Subcutaneous adipose tissue (tissue), 4 donors: ENCODE results near the gene SGMS1. TPM values are rescaled to one million over a fixed set of nuclear protein-coding genes. Genes with fewer than 3 reads are reported as not detected.

Source experiments
- total RNA-seq, 4 donors: library from RNA; depleted of rRNA; stranded (reverse); fragments of >200 nt; gene quantifications; one replicate each; pipeline ENCODE4 v1.1.0, GENCODE V29; 2016
- TF ChIP-seq, protein P1 (sequence below): fragments of 450-650 bp; IDR thresholded peaks from one replicate; pipeline ENCODE4 v1.5.1; 2016; ENCODE audit warnings: low read depth, mild to moderate bottlenecking, control low read depth, antibody characterized with exemption, moderate library complexity

SGMS1 gene
- total RNA-seq, 4 donors from 2014 or later, result 63.9 to 117 (median 87.4) TPM

DNA sequence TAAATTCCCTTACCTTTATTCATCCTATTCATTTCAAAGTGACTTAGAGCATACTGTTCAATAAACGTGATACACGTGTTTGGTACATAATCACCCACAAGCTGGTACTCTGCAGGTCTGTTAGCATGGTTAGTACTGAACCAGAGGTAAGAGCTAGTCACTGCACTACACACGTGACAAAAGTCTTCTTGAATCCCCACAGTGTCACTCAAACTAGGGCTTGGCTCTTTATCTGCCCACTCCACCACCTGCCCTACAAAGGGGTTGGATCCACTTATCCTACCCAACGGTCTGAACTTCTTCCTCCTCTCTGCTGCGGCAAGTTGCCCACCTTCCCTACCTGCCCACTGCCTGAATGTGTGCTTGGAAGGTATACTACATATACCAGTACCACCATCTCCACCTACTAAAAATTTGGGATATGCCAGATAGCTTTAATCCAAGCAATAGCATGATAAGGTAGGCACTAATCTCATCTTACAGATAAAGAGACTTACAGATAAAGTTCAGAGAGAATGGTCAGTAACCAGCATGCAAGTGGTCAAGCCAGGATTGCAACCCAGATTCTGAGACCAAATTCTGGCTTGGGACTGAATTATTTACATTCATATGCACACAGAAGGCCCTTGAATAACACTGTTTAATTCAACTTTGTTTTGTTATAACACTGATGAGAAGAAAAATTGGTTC lies 92.2 kb downstream of the SGMS1 start:
- TF ChIP-seq, protein P1, sequence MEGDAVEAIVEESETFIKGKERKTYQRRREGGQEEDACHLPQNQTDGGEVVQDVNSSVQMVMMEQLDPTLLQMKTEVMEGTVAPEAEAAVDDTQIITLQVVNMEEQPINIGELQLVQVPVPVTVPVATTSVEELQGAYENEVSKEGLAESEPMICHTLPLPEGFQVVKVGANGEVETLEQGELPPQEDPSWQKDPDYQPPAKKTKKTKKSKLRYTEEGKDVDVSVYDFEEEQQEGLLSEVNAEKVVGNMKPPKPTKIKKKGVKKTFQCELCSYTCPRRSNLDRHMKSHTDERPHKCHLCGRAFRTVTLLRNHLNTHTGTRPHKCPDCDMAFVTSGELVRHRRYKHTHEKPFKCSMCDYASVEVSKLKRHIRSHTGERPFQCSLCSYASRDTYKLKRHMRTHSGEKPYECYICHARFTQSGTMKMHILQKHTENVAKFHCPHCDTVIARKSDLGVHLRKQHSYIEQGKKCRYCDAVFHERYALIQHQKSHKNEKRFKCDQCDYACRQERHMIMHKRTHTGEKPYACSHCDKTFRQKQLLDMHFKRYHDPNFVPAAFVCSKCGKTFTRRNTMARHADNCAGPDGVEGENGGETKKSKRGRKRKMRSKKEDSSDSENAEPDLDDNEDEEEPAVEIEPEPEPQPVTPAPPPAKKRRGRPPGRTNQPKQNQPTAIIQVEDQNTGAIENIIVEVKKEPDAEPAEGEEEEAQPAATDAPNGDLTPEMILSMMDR, result no peak

DNA sequence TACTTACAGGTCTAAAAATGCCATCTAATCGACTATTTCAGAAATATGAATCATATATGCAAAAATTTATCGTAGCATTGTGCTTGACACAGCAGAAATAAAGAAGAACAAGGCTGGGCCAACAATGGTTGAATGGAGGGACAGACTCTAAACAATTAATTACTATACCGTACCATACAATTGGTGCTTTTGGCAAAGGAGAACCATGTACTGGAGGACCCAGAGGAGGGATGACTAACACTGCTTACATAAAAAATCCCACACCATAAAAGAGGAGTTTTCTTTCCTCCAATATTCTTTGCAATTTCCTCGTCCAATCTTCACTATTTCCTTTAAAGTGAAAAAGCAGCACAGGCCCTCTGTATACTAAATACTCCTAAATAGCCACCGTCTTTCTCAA lies 94.1 kb downstream of the SGMS1 start:
- TF ChIP-seq, protein P1, result no peak

- TF ChIP-seq, protein P1, result no peak
Measured at GRCh38 chr10:50528206-50528605, 95.5 kb downstream of the SGMS1 start.

- TF ChIP-seq, protein P1, result no peak
Measured at GRCh38 chr10:50527442-50528043, 96.2 kb downstream of the SGMS1 start.

DNA sequence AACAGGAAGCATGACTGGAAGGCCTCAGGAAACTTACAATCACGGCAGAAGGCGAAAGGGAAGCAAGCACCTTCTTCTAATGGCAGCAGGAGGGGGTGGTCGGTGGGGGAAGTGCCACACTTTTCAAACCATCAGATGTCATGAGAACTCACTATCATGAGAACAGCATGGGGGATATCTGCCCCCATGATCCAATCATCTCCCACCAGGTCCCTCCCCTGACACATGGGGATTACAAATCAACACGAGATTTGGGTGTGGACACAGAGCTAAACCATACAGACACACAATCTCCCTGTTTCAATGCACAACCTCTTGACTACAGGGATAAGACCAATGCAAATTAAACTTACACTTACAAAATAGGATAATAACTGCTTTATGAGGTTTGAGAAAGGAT lies 97.6 kb downstream of the SGMS1 start:
- TF ChIP-seq, protein P1, result no peak

- TF ChIP-seq, protein P1, result no peak
Measured at GRCh38 chr10:50523357-50523756, 100.4 kb downstream of the SGMS1 start.

DNA sequence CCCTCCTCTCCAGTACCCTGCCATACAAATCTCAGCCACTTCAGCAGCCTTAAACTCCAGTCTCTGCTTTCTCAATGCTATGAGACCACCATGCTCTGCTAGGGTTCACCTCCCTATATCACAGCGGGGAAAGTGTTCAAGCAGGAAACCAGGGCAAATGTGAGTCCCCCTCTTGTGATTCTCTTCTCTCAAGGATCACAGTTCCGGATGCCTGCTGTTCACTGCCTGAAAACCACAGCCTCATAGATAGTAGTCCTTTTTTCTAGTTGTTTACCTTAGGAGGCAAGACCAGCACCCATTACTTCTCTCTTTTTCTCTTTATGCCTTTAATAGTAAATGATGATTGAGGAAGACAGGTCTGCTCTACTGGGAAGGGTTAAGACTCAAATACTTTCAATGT lies 100.8 kb downstream of the SGMS1 start:
- TF ChIP-seq, protein P1, result no peak
